Adrenal gland (tissue), 5 donors: ENCODE data around the gene TPRG1.

ENCODE experiments used
- POLR2A ChIP-seq, 2 donors: fragments of 450-650 bp; IDR thresholded peaks; one replicate each; pipeline ENCODE4 v1.6.1; 2017; ENCODE audit warnings: antibody characterized with exemption in 2 of 2, mild to moderate bottlenecking in 2 of 2, moderate library complexity in 1 of 2
- TF ChIP-seq, protein P1 (sequence below), 6 experiments: fragments of 450-650 bp in 4 of 6; fragments of 200-600 bp in 2 of 6; sonication (generic) in 1 of 6; IDR thresholded peaks; 1 replicate in 5 of 6; 2 replicates in 1 of 6; pipeline versions ENCODE4 v1.5.1 to v1.8.0; 2016 to 2021; ENCODE audit warnings: antibody characterized with exemption in 6 of 6, mild to moderate bottlenecking in 2 of 6, moderate library complexity in 1 of 6
- donor health status: DM: no; HTN: no; CAD: no.

DNA sequence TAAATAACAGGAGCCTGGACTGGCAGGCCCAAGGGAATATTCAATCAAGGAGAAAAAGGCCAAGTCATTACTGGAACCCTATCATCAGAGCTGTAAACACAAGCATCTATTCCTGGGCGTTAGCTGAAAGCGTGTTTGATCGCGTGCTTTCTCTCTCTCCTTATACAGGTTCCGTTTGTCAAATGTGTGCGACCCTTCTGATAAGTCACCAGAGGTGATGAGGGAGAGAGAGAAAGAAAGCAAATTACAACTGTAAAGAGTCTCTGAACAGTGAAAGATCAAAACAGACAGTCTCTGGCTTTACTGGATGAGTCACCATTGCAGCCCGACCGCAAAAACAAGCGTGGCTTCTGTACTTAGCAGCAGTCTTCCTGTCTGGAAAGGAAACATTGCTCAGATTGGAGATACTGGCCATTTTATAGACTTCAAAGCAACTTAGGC, 39.5 kb upstream of the TPRG1 start:
- TF ChIP-seq, protein P1, sequence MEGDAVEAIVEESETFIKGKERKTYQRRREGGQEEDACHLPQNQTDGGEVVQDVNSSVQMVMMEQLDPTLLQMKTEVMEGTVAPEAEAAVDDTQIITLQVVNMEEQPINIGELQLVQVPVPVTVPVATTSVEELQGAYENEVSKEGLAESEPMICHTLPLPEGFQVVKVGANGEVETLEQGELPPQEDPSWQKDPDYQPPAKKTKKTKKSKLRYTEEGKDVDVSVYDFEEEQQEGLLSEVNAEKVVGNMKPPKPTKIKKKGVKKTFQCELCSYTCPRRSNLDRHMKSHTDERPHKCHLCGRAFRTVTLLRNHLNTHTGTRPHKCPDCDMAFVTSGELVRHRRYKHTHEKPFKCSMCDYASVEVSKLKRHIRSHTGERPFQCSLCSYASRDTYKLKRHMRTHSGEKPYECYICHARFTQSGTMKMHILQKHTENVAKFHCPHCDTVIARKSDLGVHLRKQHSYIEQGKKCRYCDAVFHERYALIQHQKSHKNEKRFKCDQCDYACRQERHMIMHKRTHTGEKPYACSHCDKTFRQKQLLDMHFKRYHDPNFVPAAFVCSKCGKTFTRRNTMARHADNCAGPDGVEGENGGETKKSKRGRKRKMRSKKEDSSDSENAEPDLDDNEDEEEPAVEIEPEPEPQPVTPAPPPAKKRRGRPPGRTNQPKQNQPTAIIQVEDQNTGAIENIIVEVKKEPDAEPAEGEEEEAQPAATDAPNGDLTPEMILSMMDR (IDR thresholded peaks at IDR 0.05), result no peak
- no peak for TF ChIP-seq POLR2A (IDR thresholded peaks at IDR 0.05)
